Measurements from ENCODE around the gene CRTC1.
A peak's percentile ranks its signal among the peaks of the same experiment; 100 is the strongest.

CRTC1 gene

DNA sequence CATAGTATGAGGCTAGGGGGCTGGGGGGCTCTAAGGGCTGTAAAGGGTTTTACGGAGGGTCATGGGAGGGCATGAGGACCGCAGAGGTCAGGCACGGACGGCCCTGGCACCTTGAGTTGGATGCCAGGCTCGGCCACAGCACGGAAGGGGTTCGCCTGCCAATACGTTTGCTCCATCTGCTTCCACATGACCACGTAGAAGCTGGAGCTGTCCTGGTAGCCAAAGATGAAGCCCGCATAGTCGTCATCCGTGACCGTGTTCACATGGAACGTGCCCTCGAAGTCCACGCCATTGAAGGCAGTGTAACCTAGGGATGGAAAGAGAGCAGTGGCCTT is 101.3 kb downstream of the CRTC1 start:
- no peak for DNase-seq (ENCODE audit: low read depth)

DNA sequence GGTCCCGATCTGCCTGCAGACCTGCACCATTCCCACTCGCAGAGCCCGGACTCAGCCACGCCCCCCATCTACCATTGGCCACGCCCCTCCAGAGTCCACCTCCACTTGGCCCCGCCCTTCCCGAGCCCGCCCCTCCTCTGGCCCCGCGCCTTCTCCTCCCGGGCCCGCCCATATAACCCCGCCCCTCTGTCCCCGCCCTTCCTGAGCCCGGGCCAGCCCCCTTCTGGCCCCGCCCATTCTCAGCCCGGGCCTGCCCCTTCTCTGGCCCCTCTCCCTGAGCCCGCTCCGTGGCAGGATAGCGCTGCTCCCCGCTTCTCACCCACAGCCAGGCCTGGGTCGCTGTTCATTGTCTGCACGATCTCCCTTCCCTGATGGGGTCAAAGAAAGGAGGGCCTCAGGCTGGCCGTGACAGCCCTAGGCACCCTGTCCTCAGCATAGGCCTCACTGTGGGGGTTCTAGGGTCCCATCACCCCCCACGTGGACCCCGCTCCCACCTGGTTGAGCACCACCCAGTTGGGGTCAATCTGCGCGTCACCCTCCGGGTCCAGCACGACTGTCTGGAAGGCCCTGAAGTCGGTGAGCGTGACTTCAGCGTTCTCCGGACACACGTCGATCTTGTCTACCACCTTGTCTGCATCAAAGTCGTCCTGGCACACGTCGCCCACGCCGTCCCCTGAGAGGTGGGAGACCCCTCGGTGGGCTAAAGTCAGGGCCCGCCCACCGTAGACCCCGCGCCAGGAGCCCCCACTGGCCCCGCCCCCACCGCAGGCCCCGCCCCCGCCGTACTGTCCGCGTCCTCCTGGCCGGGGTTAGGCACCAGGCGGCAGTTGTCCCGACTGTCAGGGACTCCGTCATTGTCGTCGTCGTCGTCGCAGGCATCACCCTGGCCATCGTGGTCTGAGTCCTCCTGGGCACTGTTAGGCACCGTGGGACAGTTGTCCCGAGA is 102.0 kb downstream of the CRTC1 start:
- DNase-seq (ENCODE audit: low read depth): peak; percentile 55

DNA sequence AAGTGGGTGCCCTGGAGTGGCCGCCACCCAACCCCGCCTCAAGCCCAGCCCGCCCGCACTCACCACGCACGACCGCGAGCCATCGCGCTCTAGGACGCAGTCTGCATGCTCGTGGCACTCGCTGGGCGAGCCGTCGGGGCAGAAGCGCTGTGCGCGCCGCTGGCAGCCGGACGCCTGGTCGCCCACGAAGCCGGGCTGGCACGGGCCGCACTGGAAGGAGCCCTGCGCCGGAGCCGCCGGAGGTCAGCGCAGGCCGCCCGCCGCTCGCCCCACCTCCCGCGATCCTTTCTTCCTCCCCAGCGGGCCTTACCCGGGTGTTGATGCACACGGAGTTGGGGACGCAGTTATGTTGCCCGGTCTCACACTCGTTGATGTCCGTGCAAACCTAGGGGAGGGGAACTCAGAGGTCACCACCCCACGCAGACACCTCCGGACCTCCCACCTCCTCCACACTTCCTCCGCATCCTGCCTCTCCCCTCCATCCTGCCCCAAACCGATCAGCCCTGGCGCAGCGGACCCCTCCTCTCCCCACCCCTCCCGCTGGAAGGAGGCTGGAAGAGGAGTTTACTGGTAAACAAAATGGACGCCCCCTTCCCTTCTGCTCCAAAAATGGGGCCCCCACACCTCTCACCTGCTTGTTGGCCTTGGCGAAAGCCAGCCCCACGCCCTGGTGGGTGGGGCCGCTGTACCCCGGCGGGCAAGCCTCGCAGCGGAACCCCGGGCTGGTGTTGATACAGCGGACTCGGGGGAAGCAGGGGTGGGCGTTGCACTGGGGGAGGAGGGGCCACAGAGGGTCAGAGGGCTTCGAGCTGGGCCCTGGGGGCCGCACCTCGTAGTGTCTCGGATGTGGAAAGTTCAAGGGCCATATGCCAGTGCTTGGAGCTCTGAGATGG is 105.3 kb downstream of the CRTC1 start:
- no peak for DNase-seq (ENCODE audit: low read depth)

DNA sequence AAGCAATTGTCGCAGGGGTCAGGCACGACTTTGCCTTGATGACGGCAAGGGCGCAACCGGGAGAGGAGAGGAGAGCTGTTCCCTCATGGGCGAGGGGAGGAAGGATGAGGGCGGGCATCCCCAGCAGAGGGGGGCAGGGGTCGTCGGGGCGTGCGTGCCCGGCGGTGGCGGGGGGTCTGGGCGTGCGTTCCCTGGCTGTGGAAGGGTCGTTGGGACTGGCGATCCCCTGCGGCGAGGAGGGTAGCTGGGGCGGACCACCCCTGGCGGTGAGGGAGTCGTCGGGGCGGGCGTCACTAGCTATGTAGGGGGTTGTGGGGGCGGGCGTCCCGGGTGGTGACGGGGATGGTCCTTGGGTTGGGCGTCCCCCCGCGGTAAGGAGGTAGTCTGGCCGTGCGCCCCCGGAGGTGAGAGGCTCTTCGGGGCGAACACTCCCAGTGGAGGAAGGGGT is 106.0 kb downstream of the CRTC1 start:
- DNase-seq (ENCODE audit: low read depth): no peak

DNA sequence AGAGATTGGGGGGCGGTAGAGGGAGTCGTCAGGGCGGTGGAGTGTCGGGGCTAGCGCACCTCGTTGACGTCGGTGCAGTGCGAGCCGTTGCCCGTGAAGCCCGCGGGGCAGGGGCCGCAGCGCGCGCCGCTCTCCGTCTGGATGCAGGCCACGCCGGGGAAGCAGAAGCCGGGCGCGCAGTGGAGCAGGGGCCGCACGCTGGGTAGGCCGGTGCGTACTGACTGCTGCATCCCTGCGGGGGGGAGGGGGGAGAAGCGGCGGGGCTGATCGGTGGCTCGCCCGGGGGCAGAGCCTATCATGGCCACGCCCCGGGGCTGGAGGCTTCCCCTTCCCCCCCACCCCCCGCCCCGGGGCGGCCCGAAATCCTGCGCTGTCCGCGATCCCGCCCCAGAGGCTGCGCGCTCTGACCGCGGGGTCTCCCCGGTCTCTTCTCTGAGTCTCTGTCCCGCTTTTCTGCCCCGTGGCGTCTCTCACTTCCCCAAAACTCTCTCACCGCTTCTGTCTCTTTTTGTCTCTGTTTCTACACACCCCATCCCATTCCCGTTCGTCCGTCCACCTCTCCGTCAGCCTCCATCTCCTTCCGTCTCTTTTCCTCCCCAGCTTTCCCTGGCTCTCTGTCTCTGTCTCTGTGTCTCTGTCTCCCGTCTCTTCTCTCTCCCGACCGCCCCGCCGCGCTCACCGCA is 106.5 kb downstream of the CRTC1 start:
- no peak for DNase-seq (ENCODE audit: low read depth)

DNA sequence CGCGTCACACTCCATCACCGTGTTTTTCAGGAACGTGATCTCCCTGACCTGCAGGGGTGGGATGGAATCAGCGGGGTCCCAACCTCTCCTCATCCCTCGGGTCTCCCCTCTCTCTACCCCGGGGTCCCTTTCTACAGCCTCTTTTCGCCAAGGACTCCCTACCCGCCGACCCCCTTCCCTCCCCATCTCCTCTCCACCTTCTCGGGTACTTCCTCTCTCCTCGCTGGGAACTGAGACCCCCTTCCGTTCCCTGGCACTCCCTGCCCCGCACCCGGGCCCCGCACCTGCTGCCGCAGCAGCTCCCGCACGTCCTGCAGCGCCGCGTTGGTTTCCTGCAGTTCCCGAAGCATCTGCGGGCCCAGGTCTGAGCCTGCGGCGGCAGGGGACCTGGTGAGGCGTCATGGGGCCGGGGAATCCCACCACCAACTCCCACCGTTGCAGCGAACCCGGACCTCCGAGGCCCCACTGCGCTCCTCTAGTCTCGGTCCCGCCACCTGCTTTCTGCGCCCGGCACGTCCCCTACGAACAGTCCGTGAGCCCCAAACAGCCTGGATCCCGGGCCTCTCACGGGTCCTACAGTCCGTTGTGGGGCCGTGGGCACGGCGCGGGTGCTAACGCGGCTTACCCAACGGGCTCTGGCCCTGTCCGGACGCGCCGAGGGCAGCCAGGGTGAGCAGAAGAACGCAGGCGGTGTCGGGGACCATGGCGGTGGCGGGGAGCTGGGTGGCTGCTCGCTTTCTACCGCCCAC is 107.3 kb downstream of the CRTC1 start, which contains the start of gene COMP:
Gene COMP, minus strand, starts transcription at position 740 of the 749 bp plus-strand sequence. Its CDS starts 36 bp downstream, at position 704.
- DNase-seq (ENCODE audit: low read depth): no peak

DNA sequence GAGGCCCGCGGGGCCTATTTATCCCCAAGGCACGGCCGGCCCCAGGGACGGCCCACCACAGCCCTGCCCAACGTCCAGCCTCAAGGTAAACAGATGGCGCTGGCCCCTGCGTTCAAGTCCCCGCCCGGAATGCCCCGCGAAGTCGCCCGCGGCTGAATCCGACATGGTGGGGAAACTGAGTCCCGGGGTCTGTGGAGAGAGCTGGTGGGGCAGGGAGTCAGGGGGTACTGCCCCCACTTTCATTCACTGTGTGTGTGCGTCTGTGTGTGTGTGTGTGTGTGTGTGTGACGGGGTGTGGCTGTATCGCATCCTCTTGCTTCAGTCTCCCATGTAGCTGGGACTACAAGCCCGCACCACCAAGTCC is 107.8 kb downstream of the CRTC1 start:
- DNase-seq (ENCODE audit: low read depth): no peak

DNA sequence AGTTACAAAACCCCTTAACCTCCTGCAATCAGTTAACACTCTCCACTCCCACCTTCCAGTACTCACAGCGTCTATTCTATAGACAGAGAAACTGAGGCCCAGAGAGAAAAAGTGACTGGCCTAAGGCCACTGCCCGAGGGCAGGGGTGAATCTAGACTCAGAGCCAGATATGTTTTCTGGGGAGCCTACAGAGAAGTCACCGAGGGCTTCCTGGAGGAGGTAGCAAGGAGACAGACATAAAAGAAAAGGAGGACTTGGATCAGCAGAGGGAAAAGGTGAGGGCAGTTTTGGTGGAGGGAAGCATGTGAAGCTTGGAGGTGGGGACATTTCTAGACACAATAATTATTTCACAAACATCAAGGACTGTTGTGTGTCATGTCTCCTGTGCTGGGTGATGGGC is 109.2 kb downstream of the CRTC1 start:
- no peak for DNase-seq (ENCODE audit: low read depth)

DNA sequence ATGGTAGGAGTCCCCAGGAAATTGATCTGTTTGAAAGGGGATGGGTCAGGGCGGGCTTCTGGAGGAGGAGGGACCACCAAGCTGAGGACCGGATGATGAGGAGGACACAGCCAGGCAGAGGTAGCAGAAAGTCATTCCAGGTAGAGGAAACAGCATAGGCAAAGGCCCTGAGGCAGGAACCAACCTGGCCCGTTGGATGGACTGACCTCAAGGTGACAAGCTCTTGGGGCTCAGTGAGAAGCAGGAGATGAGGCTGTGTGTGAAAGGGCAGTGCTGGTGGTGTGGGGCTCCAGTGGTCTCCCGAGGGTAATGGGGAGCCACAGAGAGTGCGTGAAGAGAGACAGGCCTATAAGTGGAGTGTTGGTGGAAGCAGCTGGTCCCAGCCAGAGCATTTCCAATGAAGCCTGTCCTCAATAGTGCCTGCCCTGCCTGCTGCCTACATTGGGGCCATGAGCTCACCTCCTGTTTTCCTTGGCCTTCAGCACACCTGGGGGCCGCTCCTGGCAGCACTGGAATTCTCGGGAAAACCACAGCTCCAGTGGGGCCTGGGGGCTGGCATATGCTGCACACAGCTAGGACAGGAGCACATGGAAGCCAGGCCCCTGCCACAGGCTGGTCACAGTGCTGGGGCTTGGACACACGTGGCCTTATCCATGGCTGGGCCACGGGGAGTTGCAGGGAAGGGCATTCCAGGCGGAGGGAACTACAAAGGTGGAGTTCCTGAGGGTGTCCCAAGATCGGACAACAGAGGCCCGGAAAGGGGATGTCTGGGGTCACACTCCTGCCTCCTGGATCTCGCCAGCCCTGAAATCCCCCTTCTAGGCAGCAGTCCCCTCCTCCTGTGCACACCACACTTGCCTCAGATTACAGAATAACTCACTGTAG is 109.9 kb downstream of the CRTC1 start:
- DNase-seq (ENCODE audit: low read depth): no peak

DNA sequence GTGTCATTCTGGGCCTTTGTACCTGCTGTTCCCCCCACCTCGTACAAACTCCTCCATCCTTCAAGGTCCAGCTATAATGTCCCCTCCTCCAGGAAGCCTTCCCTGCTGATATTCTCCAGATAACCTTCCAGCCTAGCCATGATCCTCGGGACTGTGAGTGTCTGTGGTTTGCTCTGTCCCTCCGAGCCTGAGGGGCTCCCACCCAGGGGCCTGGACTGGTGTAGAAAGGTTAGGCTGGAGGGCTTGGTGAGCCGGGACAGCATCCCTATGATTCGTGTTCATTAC is 110.5 kb downstream of the CRTC1 start:
- DNase-seq (ENCODE audit: low read depth): no peak

DNA sequence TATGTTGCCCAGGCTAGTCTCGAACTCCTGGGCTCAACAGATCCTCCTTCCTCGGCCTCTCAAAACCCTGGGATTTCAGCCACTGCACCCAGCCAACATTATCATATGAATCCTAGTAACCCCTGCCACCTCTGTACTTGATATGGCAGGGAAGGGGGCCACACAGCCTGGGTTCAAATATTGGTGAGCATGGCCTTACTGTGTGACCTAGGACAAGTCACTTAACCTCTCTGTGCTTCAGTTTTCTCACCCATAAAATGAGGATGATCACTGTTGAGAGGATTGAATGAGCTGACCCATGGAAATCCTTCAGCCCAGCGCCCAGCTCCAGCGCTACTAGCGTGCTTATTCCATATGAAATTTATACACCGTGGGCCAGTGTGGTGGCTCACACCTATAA is 111.2 kb downstream of the CRTC1 start:
- no peak for DNase-seq (ENCODE audit: low read depth)

DNA sequence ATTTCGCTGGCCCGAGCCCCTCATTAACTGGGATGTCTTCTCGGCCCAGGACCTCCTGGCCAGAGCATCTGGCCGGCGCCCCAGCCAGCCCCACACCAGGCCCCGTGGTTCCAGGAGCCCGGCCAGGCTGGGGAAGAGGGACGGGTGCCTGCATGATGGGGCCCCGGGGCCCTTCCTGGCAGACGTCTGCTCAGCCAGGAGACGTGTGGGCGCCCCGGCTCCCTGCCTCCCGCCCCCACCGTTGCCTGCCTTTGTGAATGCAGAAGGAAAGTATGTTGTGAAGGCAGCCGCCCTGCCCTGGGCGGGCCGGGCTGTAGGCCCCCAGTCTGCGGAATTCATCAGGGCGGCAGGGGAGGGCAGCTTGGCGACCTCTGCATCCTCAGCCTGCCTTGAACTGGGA is 112.1 kb downstream of the CRTC1 start:
- DNase-seq (ENCODE audit: low read depth): no peak

DNA sequence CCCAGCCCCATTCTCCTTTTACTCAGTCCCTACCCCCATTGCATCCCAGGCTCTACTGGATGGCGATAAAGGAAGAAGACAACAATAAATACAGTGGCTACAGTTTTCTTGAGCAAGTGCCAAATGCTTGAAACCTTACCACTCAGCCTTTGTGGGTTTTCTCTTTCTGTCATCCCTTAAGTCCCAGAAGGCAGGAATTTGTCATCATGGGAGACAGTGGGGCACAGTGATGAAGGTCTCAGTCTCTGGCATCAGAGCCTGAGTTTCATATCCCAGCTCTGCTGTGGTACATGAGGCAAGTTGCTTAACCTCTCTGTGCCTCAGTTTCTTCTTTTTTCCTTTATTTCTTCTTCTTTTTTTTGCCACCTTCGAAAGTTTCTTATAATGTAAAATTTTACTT is 112.8 kb downstream of the CRTC1 start:
- no peak for DNase-seq (ENCODE audit: low read depth)

DNA sequence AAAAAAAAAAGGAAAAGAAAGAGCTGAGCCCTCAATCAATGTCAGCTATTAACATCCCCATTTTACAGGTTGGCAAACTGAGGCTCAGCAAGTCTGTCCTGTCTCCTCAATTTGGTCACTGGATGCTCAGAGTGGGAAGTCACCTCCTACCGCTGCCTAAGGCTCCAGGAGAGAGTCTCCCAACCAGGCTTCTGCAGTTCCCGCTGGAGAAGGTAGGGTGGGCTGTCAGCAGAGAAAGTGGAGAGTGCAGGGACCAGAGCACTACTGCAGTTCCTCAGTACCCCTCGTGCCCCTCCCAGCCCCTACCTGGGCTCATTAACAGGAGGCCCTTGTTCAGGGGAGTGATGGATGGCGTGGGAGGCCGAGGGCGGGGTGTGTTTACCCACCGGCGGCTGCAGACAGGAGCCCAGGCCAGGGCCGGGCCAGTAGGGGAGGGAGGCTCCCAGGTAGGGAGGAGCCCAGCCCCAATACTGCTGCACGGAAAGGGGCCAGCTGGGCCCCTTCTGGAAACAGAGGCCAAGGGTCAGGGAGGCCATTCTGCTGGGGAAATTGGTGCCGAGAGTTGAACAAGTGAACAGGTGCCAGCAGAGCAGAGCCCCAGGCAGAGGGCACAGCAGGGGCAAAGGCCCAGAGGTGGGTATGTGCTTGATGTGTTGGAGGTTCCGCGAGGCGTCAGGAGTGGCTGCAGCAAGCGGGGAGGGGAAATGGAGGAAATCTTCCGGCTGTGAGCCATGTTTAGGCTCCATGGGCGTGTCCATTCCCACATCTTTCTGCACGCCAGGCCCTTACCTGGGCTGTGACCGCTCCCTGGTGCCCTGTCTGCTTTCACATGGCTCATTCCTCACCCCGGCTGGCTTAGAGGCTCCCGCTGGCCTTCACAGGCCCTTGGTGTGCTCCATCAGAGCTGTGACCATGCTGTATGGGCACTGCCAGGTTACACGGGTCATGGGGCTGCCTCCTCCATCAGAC is 115.2 kb downstream of the CRTC1 start:
- no peak for DNase-seq (ENCODE audit: low read depth)

DNA sequence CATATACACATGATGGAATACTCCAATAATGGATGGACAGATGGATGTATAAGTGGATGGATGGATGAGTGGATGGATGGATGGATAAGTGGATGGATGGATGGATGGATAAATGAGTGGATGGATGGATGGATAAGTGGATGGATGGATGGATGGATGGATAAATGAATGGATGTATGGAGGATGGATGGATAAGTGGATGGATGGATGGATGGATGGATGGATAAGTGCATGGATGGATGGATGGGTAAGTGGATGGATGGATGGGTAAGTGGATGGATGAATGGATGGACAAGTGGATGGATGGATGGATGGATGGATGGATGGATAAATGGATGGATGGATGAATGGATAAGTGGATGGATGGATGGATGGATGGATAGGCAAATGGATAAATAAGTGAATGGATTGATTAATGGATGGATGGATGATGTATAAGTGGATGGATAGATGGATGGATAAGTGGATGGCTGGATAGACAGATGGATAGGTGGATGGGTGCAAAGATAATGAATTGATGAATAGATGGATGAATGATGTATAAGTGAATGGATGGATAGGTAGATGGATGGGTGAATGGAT is 116.0 kb downstream of the CRTC1 start:
- no peak for DNase-seq (ENCODE audit: low read depth)

DNA sequence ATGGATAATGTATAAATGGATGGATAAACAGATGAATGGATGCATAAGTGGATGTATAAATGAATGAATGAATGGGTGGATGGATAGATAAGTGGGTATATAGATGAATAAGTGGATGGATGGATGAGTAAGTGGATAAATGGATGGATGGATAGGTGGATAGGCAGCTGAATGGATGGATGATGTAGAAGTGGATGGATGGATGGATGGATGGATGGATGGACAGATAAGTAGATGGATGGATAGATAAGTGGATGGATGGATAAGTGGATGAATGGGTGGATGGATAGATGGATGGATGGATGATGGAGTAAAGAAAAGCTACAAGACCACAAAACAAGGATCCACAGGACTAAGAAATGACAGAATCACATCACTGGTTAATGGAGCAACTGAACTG is 116.6 kb downstream of the CRTC1 start:
- DNase-seq (ENCODE audit: low read depth): no peak

DNA sequence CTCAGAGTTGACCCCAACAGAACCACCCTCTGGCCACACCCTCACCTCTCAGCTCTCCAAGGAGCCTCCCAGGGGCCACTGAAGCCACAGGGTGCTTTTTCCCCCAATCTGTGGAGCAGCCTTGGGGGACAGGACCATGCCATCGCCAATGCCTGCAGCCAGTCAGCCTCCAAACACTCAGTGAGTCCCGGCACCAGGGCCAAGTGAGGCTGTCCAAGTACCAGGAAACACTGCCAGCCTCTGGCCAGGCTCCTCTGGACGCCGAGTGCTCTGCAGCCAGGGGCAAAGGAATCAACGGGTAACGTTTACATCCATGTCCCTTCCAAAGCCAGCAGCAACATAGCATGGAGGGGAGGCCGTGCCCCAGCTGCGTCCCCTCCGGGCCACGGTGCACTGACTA is 117.2 kb downstream of the CRTC1 start:
- DNase-seq (ENCODE audit: low read depth): no peak

DNA sequence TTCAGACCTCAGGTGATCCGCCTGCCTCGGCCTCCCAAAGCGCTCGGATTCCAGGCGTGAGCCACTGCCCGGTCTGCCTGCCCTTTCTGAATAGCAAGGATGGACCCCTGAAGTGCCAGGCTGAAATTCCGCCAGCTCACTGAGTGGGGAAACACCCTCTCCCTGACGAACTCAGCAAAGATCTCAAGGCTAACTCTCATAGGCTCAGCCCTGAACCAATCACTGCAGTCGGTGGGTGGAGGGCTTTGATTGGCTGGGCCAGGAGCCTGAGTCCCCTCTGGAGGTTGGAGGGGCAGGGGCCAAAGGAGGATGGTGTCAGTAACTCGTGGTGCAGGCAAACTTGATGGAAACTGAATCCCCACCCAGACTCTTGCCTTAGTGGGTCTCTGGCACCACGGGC is 118.9 kb downstream of the CRTC1 start:
- no peak for DNase-seq (ENCODE audit: low read depth)

DNA sequence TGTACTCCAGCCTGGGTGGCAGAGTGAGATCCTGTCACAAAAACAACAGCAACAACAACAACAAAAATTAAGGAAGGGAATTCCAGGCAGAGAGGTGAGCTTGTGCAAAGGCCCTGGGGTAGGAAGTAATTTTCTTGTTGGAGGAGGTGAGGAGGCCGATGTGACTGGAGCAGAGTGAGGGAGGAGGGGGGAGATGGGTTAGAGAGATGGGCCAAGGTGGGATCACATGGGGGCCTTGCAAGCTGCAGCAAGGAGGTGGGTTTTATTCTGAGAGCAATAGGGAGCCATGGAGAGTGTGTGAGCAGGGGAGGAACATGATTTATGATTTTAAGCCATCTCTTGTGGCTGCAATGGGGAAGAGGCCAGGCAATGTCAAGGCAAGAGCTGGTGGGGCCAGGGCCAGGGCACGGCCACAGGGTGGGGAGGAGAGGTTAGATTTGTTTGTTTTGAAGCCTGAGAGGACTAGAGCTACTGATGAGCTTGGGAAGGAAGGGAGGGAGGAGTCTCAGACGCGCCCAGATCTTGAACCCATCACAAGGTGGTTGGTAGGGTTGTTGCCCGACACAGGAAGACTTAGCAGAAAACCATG is 120.2 kb downstream of the CRTC1 start:
- no peak for DNase-seq (ENCODE audit: low read depth)

Measured in stimulated activated CD4-positive, alpha-beta T cell treated with anti-CD3 and anti-CD28 coated beads, Interleukin-2, amount 100 ng/mL, for 4 hours (primary cell).